Measurements from ENCODE around the gene DCTN3.
A peak's percentile ranks its signal among the peaks of the same experiment; 100 is the strongest.

The DCTN3 gene

GRCh38 chr9:34653151-34654072 is 33.1 kb upstream of the DCTN3 start:
- Histone ChIP-seq H3K36me3 (ENCODE audit: control insufficient read depth in 4 of 4, insufficient read depth in 4 of 4, low read length in 3 of 4) (peaks cover 3 to 30% (median 16%) of the 10 kb centered on the region in 4 experiments), H3K4me1 (ENCODE audit: control extremely low read depth in 1 of 4, control insufficient read depth in 4 of 4, insufficient read depth in 4 of 4, low read length in 3 of 4) (peaks cover 0 to 24% (median 19%) of the 10 kb centered on the region in 4 experiments), H3K4me3 (ENCODE audit: control insufficient read depth in 1 of 7, extremely low read depth in 1 of 7, insufficient read depth in 4 of 7, low read depth in 2 of 7, low read length in 6 of 7) (no peak overlapping the region), H3K27me3 (replicated peaks in 2 of 5; ENCODE audit: control insufficient read depth in 4 of 5, insufficient read depth in 5 of 5, low read length in 4 of 5) (no peaks in the 10 kb centered on the region), H3K9me3 (ENCODE audit: control extremely low read depth in 1 of 5, control insufficient read depth in 4 of 5, insufficient read depth in 2 of 5, low read depth in 1 of 5, low read length in 4 of 5) (no peaks in the 10 kb centered on the region), H3K27ac (ENCODE audit: insufficient read depth in 1 of 2, low read depth in 1 of 2, low read length in 2 of 2, poor library complexity in 1 of 2, severe bottlenecking in 2 of 2) (no peak overlapping the region)
- ChIA-PET CTCF (interaction anchor here (1.0 to 2.0 kb wide), 5 partner anchors 8 to 152 kb away, joined by 3 to 6 read pairs (median 3); no protein-coding TSS in a partner anchor), POLR2A (no interaction called here)
- DNase-seq: no peak
- 53% methylated on average over 8 of the region's 11 CpGs for WGBS (ENCODE audit: insufficient coverage)

- DNase-seq: no peak
- CTCF ChIA-PET: interaction anchor here (1.0 kb wide), 1 partner anchor 15 kb away, joined by 3 read pairs; no protein-coding TSS in a partner anchor
- Histone ChIP-seq H3K9me3 (ENCODE audit: control extremely low read depth in 1 of 5, control insufficient read depth in 4 of 5, insufficient read depth in 2 of 5, low read depth in 1 of 5, low read length in 4 of 5) (no peaks in the 10 kb centered on the region), H3K27ac (ENCODE audit: insufficient read depth in 1 of 2, low read depth in 1 of 2, low read length in 2 of 2, poor library complexity in 1 of 2, severe bottlenecking in 2 of 2) (no peak overlapping the region), H3K36me3 (ENCODE audit: control insufficient read depth in 4 of 4, insufficient read depth in 4 of 4, low read length in 3 of 4) (peaks cover 6 to 37% (median 17%) of the 10 kb centered on the region in 4 experiments), H3K27me3 (replicated peaks in 2 of 5; ENCODE audit: control insufficient read depth in 4 of 5, insufficient read depth in 5 of 5, low read length in 4 of 5) (no peaks in the 10 kb centered on the region), H3K4me3 (ENCODE audit: control insufficient read depth in 1 of 7, extremely low read depth in 1 of 7, insufficient read depth in 4 of 7, low read depth in 2 of 7, low read length in 6 of 7) (peak overlapping the region in 1 of 7 experiments; percentile 29), H3K4me1 (ENCODE audit: control extremely low read depth in 1 of 4, control insufficient read depth in 4 of 4, insufficient read depth in 4 of 4, low read length in 3 of 4) (peaks cover 2 to 27% (median 26%) of the 10 kb centered on the region in 4 experiments)
- 77% methylated on average over 5 of the region's 5 CpGs for WGBS (ENCODE audit: insufficient coverage)
- POLR2A ChIA-PET: no interaction called here
These were observed 32.3 kb upstream of the DCTN3 start for GRCh38 chr9:34652602-34653000.

- ChIA-PET POLR2A (no interaction called here), CTCF (interaction anchor here (2.3 kb wide), 1 partner anchor 9 kb away, joined by 8 read pairs; the partner anchor contains the start of gene CCL27)
- H3K27me3 ChIP-seq (replicated peaks in 2 of 5; ENCODE audit: control insufficient read depth in 4 of 5, insufficient read depth in 5 of 5, low read length in 4 of 5): no peaks in the 10 kb centered on the region
- 48% methylated on average over 19 of the region's 24 CpGs for WGBS (ENCODE audit: insufficient coverage)
- H3K27ac ChIP-seq (ENCODE audit: insufficient read depth in 1 of 2, low read depth in 1 of 2, low read length in 2 of 2, poor library complexity in 1 of 2, severe bottlenecking in 2 of 2): no peak within 1 kb of the TSS
- H3K4me3 ChIP-seq (ENCODE audit: control insufficient read depth in 1 of 7, extremely low read depth in 1 of 7, insufficient read depth in 4 of 7, low read depth in 2 of 7, low read length in 6 of 7): peak within 1 kb of the TSS in 2 of 7 experiments; percentile 25 to 29
- H3K4me1 ChIP-seq (ENCODE audit: control extremely low read depth in 1 of 4, control insufficient read depth in 4 of 4, insufficient read depth in 4 of 4, low read length in 3 of 4): peaks cover 7 to 33% (median 31%) of the 10 kb centered on the region in 4 experiments
- H3K36me3 ChIP-seq (ENCODE audit: control insufficient read depth in 4 of 4, insufficient read depth in 4 of 4, low read length in 3 of 4): peaks cover 6 to 37% (median 17%) of the 10 kb centered on the region in 4 experiments
- H3K9me3 ChIP-seq (ENCODE audit: control extremely low read depth in 1 of 5, control insufficient read depth in 4 of 5, insufficient read depth in 2 of 5, low read depth in 1 of 5, low read length in 4 of 5): no peaks in the 10 kb centered on the region
- peak in 2 of 3 donors; percentile 61 to 66 for DNase-seq
These were observed 31.7 kb upstream of the DCTN3 start, which contains the start of gene IL11RA for GRCh38 chr9:34651876-34652601. IL11RA (plus strand) TSS chr9:34652185; CDS start chr9:34655218, 3,033 bp downstream.

- POLR2A ChIA-PET: no interaction called here
- CTCF ChIA-PET: interaction anchor here (1.2 to 2.3 kb wide), 2 partner anchors 10 to 14 kb away, joined by 3 to 8 read pairs; partner anchors contain the start of gene CCL27
- DNase-seq: no peak
- Histone ChIP-seq H3K9me3 (ENCODE audit: control extremely low read depth in 1 of 5, control insufficient read depth in 4 of 5, insufficient read depth in 2 of 5, low read depth in 1 of 5, low read length in 4 of 5) (no peaks in the 10 kb centered on the region), H3K36me3 (ENCODE audit: control insufficient read depth in 4 of 4, insufficient read depth in 4 of 4, low read length in 3 of 4) (peaks cover 6 to 37% (median 17%) of the 10 kb centered on the region in 4 experiments), H3K27me3 (replicated peaks in 2 of 5; ENCODE audit: control insufficient read depth in 4 of 5, insufficient read depth in 5 of 5, low read length in 4 of 5) (no peaks in the 10 kb centered on the region), H3K4me3 (ENCODE audit: control insufficient read depth in 1 of 7, extremely low read depth in 1 of 7, insufficient read depth in 4 of 7, low read depth in 2 of 7, low read length in 6 of 7) (no peak overlapping the region), H3K4me1 (ENCODE audit: control extremely low read depth in 1 of 4, control insufficient read depth in 4 of 4, insufficient read depth in 4 of 4, low read length in 3 of 4) (peaks cover 7 to 35% (median 34%) of the 10 kb centered on the region in 4 experiments), H3K27ac (ENCODE audit: insufficient read depth in 1 of 2, low read depth in 1 of 2, low read length in 2 of 2, poor library complexity in 1 of 2, severe bottlenecking in 2 of 2) (no peak overlapping the region)
- WGBS (ENCODE audit: insufficient coverage): 100% methylated on average over 2 of the region's 4 CpGs
These were observed 31.0 kb upstream of the DCTN3 start for GRCh38 chr9:34651321-34651720.

- Histone ChIP-seq H3K4me1 (ENCODE audit: control extremely low read depth in 1 of 4, control insufficient read depth in 4 of 4, insufficient read depth in 4 of 4, low read length in 3 of 4) (peaks cover 9 to 40% (median 38%) of the 10 kb centered on the region in 4 experiments), H3K4me3 (ENCODE audit: control insufficient read depth in 1 of 7, extremely low read depth in 1 of 7, insufficient read depth in 4 of 7, low read depth in 2 of 7, low read length in 6 of 7) (no peak overlapping the region), H3K27me3 (replicated peaks in 2 of 5; ENCODE audit: control insufficient read depth in 4 of 5, insufficient read depth in 5 of 5, low read length in 4 of 5) (no peaks in the 10 kb centered on the region), H3K9me3 (ENCODE audit: control extremely low read depth in 1 of 5, control insufficient read depth in 4 of 5, insufficient read depth in 2 of 5, low read depth in 1 of 5, low read length in 4 of 5) (no peaks in the 10 kb centered on the region), H3K36me3 (ENCODE audit: control insufficient read depth in 4 of 4, insufficient read depth in 4 of 4, low read length in 3 of 4) (peaks cover 6 to 37% (median 17%) of the 10 kb centered on the region in 4 experiments), H3K27ac (ENCODE audit: insufficient read depth in 1 of 2, low read depth in 1 of 2, low read length in 2 of 2, poor library complexity in 1 of 2, severe bottlenecking in 2 of 2) (no peak overlapping the region)
- POLR2A ChIA-PET: no interaction called here
- CTCF ChIA-PET: interaction anchor here (0.9 to 2.3 kb wide), 3 partner anchors 11 to 26 kb away, joined by 3 to 8 read pairs (median 3); partner anchors contain the start of gene CCL27
- DNase-seq: no peak
- WGBS (ENCODE audit: insufficient coverage): 100% methylated on average over 2 of the region's 5 CpGs
These were observed 30.5 kb upstream of the DCTN3 start for GRCh38 chr9:34650816-34651215.

GRCh38 chr9:34648673-34649072 is 28.4 kb upstream of the DCTN3 start:
- CTCF ChIA-PET: interaction anchor here (1.4 to 7.8 kb wide), 3 partner anchors 12 to 31 kb away, joined by 4 to 96 read pairs (median 84); partner anchors contain the start of genes CCL27 and SIGMAR1
- 94% methylated on average over 8 of the region's 8 CpGs for WGBS (ENCODE audit: insufficient coverage)

More at GRCh38 chr9:34648673-34649072, 28.4 kb upstream of the DCTN3 start:
- H3K27ac ChIP-seq (ENCODE audit: insufficient read depth in 1 of 2, low read depth in 1 of 2, low read length in 2 of 2, poor library complexity in 1 of 2, severe bottlenecking in 2 of 2): no peak overlapping the region
- peaks cover 9 to 37% (median 36%) of the 10 kb centered on the region in 4 experiments for H3K4me1 ChIP-seq (ENCODE audit: control extremely low read depth in 1 of 4, control insufficient read depth in 4 of 4, insufficient read depth in 4 of 4, low read length in 3 of 4)
- no peak overlapping the region for H3K4me3 ChIP-seq (ENCODE audit: control insufficient read depth in 1 of 7, extremely low read depth in 1 of 7, insufficient read depth in 4 of 7, low read depth in 2 of 7, low read length in 6 of 7)
- POLR2A ChIA-PET: interaction anchor here (0.7 to 1.3 kb wide), 2 partner anchors 13 to 1125 kb away, joined by 3 to 5 read pairs; no protein-coding TSS in a partner anchor
- no peaks in the 10 kb centered on the region for H3K27me3 ChIP-seq (replicated peaks in 2 of 5; ENCODE audit: control insufficient read depth in 4 of 5, insufficient read depth in 5 of 5, low read length in 4 of 5)
- no peaks in the 10 kb centered on the region for H3K9me3 ChIP-seq (ENCODE audit: control extremely low read depth in 1 of 5, control insufficient read depth in 4 of 5, insufficient read depth in 2 of 5, low read depth in 1 of 5, low read length in 4 of 5)
- peaks cover 6 to 37% (median 17%) of the 10 kb centered on the region in 4 experiments for H3K36me3 ChIP-seq (ENCODE audit: control insufficient read depth in 4 of 4, insufficient read depth in 4 of 4, low read length in 3 of 4)
- no peak for DNase-seq
